ENCODE data around the gene CDKL5.
A peak's percentile ranks its signal among the peaks of the same experiment; 100 is the strongest.
"Not testable (repeated sequence)": the region's sequence is repeated elsewhere in the genome, so short reads cannot be mapped to it uniquely, and the experiment has no call there.

The CDKL5 gene

DNA sequence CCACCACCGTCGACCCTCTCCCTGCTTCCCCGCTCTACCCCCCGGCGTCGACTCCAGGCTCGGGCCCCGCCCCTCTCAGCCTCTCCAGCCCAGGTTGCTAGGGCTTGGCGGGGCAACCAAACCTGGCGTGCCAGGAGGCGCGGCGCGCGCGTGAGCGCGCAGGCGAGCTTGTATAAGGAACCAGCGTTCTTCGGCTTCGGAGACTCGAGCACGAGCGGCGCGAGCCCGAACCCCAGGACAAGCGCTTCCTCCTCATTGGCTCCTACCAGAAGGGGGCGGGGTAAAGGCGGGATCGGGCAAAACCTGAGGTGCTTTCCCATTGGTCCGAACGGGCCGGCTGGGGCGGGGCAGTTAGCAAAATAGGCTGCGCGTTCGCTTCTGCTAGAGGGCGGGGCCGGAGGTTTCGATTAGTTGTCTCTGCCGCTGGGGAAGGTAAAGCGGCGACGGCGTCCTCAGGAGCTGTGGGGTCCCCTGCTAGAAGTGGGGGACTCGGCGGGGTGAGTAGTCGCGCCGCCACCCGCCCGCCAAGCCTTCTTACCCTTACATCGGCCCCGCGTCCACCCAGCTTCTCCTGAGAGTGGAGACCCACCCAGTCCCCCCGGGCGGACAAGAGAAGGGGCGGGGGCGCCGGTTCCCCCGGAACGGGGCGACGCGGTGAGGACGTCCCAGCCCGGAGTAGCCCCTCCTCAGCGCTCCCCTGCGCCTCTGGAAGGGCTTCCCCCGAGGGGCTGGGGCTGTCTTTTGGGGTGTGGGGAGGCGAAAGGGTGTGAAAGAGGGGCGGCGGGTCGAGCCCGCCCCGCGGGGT is at the start of gene CDKL5:
Gene CDKL5, plus strand, starts transcription at position 410 of the 805 bp plus-strand sequence. CDS start 81,489 bp downstream, outside the sequence.
- peak; percentile 97 for DNase-seq

DNA sequence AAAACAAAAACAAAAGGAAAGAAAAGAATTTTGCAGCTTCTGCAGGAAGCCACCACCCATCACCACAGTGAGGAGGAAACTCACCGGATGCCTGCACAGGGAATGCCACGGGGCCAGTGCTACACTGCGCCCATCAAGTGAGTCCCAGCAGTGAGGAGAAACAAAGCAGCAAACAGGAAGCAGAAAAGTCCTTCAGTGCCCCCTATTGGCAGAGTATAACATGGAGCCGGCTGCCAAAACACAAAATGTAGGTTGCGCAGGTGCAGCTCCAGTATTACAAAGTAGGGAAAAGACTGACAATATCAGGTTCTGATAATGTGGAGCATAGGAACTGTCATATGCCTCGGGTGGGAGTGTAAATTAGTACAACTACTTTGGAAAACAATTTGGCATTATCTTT is 47.6 kb upstream of the CDKL5 start:
- DNase-seq, result peak; percentile 57

DNA sequence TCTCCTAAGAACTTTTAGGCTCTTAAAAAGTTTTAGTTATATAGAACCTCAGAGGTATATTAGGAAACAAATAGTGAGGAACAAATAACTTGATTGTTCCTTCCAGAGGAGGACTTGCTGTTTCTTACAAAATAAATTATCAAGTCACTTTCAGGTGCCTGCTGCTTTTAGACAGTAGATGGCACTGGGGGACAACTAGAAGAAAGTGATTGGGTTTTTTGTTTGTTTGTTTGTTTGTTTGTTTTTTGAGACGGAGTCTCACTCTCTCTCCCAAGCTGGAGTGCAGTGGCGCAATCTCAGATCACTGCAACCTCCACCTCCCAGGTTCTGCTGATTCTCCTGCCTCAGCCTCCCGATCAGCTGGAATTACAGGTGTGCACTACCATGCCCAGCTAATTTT is 35.4 kb upstream of the CDKL5 start:
- DNase-seq, result peak; percentile 15

DNA sequence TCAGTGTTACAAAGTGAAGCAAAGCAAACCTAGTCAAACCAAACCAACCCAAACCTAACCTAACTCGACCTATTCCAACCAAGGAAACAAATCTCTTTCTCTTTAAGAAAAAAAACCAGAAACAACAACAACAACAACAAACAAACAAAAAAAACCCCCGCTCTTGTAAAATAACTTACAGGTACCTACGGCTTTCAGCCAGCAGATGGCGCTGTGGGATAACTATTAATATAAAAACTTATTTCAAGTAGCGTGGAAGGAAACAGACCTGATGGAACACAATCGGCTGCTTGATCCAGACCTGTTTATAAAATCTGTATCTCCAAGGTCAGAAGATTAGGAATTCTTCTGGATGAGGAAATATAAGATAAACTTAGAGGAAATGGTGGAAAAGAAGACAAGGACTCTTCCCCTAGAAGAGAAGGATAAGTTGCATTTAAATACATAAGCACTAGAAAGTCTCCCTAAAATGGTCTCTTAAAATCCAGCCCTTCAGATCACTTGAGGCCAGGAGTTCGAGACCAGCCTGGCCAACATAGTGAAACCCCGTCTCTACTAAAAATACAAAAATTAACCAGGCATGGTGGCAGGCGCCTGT is 34.4 kb upstream of the CDKL5 start:
- DNase-seq, result peak; percentile 72

DNA sequence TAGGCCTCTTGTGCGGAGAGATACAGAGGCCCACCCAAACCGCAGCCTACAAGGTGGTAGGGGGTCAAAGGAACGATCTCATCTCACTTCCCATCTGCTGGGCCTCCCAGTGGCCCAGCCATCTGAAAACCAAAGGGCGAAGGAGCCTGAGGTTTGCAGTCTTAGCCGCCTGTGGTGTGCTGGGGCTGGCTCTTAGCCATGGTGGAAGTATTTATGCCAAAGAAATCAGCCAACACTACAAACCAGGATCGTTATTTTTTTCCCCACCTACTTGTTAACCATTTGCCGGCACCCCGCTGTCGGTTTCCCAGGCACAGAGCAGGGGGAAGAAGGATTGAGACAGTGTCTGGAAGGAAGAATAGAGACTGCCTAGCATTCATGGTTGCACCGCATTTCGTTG is 30.9 kb upstream of the CDKL5 start:
- no peak for DNase-seq

DNA sequence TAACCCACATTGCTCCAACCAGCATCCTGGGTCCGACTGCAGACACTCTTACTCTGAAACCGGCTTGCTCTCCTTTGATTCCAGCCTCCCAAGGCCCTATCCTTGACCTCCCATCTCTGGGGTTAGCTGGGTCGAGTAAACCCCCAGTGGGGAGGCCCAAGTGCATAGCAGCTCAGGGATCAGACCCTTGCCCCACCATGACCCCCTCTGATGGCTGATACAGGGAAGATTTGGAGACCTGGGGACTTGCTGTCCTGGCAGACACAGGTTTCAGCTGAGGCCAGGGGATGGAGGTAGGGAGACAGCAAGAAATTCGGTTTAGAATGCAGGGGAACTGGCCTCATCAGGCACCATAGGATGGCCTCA is 23.6 kb upstream of the CDKL5 start:
- DNase-seq, result no peak

DNA sequence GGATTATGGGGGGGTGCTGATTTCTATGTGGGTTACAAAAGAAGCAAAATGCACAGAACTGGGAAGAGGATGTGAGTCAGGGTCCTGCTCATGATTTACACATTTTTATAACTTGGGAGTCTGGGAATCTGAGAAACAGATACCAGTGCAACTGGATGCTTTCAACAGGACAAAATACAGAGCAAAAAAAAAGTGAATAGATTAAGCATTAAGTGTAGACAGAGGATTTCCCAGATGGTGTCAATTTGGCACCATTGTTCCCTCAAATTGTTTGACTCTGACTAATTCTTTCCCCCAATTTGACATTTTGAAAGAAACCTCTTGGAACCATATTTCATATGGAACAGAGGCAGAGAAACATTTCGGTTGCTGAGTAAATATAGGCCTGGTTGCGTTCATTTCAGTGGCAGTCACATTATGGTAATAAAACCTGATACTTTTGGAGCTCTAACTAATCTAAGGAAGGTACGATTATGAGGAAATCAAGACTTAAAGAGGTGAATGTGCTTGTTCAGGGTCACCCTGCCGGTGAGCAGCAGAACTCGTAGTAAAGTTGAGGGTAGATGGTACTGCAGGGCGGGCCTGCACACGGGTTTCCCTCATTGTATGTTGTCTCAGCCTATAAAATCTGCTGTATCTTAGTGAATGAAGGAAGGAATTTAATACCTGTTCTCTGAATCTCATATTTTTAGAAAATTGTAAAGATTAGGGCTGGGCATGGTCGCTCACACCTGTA is 18.7 kb upstream of the CDKL5 start:
- no peak for DNase-seq

DNA sequence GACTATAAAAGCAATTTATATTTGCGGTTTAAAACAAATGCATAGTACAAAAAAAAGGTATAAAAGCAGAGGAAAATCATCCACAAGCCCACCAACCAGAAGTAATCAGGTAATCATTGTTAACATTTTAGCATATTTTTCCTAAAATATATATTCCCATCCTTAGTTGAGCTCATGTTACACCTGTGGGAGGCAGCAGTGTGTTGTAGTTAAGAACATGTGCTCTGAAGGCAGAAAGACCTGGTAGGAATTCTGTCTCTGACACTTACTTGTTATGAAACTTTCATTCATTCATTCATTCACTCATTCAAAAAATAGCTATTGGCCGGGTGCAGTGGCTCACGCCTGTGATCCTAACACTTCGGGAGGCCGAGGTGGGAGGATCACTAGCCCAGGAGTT is 15.4 kb upstream of the CDKL5 start:
- DNase-seq, result peak; percentile 31

DNA sequence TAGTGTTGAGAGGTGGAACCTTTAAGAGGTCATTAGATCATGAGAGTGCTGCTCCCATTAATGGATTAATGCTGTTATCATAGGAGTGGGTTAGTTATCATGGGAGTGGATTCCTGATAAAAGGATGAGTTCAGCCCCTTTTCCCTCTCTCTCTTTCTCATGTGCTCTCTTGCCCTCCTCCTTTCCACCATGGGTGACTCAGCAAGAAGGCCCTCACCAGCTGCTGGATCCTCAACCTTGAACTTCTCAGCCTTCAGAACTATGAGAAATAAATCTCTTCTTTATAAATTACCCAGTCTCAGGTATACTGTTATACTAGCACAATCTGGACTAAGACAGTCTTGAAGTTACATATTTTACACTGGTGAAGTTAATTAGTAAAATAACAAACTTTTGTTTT is 10.0 kb upstream of the CDKL5 start:
- no peak for DNase-seq

DNA sequence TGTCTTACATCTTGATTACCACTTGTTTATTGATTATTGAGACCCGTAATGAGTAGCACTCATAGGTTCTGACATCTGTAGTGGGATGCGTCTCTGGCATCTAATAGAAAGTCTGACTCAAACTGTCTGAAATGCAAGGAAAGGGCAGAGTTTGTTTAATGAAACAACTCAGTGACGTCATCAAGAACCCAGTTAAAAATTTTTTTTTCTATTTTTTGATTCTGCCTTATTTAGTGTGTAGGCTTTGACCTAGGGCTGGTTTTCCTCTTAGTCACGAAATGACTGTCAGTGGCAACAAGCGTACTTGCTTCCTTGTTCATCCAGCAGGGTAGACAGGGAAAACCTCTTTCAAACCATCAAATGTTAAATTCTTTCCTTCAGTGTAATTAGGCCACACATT is 3.1 kb upstream of the CDKL5 start:
- no peak for DNase-seq

DNA sequence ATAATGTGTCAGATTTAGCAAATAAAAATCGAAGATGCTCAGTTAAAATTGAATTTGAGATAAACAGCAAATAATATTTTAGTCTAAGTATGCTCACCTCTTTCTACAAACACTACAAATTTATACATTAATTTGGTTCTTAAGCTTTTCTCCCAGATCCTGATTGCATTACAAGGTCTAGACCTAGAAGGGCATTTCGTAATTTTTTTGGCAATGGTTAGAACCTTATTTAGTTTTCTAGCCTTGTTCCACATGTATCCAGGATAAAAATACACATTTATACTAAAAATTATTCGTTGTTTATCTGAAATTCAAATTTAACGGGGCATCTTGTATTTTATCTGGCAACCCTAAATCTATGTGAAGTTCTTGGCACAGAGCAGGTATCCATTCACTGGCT is 2.5 kb upstream of the CDKL5 start:
- DNase-seq, result no peak

DNA sequence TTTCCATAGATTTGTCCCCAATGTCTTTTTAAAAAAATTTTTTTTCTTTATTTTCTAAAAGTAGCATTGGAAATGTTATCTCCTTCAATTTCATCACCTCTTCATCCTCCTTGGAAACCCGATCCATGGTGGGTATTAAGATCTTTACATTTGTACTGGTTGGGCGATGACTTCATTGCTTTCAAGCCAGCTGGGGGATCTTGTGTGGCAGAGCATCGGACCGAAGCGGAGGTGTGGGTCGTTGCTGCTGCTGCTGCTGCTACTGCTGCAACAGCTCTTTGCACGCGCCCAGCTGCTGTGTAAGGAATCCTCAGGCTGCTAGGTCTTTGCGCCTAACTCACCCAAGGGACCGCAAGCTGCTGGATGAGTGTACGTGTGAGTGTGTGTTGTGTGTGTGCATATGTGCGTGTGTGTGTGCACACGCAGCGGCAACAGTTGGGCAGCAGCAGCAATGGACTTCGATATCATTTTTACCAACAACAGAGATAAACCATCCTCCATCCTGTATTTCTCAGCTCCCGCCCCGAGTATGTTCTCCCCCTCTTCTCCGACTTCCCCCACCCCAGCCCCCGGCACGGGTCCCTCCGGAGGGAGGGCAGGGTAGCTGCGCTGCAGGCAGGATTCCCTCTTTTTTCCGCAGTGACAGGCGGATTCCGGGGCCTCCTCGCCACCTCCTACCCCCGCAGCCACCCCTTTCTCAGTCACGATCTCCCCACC is 768 bp upstream of the CDKL5 start:
- DNase-seq, result peak; percentile 40

DNA sequence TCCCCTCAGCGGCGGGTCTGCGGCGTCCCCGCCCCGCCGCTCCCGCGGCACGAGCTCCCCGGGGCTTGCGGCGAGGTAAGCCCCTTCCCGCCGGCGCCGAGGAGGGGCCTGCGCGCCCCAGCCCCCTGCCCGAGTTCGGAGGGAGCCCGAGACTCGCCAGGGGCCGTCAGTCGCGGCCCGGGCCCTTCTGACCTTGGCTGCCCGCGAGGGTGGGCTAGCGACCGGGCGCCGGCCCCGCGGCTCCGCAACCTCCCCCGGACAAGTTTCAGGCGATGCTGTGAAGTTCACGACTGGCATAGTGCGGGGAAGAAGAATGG is 554 bp downstream of the CDKL5 start:
- no peak for DNase-seq

DNA sequence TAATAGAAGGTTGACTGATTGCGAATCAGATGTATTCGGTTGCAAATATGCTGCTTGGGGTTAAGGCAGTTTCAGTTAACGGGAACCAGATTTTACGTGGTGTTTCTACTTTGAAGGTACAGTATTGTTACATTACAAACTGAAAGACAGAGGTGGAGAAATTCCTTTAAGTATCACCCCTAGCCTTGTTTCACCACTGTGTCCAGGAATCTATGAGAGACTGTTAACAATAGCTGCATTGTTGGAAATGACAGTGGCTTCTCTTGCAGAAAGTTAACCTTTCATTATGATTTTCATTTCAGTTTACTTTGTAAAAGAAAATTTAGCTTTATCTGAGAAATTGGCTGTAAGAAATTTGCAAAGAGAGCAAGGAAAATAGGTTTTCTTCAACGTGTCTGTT is 2.6 kb downstream of the CDKL5 start:
- DNase-seq, result no peak

DNA sequence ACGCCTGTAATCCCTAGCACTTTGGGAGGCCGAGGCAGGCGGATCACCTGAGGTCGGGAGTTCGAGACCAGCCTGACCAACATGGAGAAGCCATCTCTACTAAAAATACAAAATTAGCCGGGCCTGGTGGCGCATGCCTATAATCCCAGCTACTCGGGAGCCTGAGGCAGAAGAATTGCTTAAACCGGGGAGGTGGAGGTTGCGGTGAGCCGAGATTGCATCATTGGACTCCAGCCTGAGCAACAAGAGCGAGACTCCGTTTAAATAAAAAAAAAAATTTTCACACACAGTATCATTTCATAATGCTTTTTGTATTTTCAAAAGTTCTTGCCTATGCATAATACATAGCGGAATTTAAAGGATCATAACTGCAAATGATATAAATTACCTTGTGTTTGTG is 7.9 kb downstream of the CDKL5 start:
- DNase-seq, result not testable (repeated sequence)

DNA sequence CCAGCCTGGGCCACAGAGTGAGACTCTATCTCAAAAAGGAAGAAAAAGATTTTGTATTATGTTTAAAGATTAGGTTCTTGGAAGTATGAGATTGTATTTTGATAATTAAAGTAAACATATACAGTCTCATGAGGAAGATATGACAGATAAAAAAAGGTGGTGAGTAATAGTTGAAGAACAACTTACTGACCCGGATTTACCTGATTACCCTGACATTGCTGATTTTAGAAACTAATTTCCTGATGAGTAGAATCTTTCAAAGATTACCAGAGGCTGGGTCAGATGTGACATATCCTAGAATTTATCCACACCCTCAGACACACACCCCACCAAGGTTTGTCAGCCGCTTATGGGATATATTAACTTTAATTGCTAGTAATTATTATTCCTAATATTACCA is 9.5 kb downstream of the CDKL5 start:
- no peak for DNase-seq

DNA sequence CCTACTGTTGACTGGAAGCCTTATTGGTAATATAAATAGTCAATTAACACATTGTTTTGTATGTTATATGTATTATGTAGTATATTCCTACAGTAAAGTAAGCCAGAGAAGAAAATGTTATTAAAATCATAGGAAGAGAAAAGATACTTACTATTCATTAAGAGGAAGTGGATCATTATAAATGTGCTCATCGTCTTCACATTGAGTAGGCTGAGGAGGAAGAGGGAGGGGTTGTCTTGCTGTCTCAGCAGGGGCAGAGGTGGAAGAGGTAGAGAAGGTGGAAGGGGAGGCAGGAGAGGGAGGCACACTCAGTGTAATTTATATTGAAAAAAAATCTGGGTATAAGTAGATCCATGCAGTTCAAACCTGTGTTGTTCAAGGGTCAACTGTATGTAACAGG is 10.6 kb downstream of the CDKL5 start:
- no peak for DNase-seq

DNA sequence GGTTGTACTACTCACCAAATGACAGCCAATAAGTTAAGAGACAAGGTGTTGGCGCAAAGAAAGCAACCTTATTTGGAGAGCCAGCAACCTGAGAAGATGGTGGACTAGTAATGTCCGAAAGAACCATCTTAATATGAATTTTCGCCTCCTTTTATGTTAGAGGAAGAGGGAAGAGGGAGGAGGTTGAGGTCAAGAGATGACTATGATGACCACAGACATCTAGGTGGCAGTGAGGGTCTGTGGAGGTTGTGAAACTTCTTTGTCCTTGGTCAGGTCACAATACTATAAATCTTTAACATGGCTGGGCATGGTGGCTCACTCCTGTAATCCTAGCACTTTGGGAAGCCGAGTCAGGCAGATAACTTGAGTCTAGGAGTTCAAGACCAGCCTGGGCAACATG is 15.4 kb downstream of the CDKL5 start:
- no peak for DNase-seq

DNA sequence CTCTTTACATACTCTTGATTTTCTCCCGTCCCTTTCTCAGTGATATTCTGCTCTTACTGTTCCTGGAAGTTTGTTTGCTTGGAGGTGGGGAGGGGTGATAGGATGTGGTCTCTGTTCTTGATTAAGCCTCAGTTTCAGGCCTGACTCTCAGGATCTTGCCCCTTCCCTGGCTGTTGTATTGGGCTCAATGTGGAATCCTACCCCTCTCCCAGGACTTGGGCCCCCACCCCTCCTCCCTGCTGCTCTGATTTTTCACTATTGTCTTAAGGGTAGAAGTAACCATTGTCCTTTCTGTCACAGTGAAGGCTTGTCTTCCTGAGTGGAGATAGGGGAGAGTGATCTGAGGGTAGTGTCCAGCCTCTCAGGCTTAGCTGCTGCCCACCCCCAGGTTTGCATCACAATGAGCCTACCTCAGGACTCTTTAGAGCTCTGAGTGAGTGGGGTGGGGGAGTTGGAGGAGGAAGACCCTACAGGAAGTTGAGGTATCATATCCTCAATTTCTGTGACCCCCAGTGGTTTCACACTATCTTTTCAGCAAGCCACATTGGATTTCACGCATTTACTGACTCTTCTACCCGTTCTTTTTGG is 16.5 kb downstream of the CDKL5 start:
- no peak for DNase-seq

DNA sequence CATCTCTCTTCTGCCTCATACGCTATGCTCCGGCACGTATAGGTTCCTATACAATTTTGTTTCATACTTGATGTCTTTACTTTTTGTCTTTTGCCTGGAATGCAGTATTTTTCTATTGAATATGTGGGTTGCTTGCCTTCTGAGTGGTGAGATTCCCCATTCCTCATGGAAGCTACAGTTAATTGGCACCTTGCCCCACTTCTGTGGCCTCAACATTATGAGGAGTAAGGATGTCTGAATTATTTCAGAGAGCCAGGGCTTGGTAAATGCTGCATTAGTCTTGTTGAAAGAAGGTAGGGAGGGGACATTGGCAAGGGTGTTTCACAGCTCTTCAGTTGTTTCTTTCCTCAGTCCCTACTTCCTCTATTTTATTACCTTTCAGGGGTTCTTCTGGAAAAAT is 23.0 kb downstream of the CDKL5 start:
- DNase-seq, result no peak

DNA sequence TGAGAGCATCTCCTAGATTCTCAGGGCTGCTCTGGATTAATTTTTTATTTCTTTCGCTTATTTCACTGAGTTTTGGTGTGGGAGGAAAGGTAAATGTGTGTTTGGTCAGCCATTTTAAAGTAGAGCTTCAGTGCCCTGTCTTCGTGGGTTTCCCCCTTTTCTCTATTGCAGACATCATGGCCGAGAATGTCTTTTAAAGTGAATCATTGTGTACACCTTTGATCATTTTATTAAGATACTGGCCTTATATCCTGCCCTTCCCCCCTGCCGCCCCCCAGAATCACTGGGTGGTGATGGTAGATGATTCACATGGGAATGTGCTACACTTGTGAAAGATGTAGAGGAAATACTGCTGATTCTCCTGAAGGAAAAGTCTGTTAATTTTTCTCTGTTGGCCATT is 23.8 kb downstream of the CDKL5 start:
- DNase-seq, result no peak

DNA sequence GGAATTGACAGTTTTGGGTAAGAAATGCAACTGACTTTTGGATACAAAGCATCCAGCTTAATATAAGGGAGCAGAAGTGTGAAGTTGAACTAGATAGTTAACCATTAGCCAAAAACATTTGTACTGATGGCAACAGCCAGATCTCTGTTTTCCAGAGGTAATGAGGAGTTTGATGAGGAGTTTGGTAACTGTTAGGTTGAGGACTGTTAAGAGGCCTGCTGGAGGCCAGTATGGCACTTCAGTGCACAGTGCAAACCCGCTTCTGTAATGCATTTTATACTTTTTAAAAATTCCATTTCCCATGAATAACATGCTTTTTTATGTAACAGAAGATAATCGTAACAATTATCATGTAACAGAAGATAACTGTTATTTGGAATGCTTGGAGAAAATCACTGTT is 30.0 kb downstream of the CDKL5 start:
- no peak for DNase-seq

DNA sequence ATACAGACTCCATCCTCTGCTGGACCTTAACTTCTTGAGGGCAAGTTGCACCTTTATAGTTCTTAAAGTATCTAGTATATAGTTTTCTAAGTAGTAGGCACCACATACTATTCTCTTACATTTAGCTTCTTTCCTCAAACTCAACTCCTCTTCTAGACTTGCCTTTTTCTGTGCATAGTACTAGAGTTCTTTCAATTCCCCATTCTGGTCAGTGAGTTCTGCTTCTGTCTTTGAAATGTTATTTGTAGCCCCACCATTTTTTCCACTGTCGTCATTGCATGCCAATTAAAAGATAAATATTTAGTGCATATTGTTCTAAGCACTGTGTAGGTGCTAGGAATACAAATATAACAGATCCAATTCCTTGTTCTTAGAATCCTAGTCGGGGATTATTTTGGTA is 31.6 kb downstream of the CDKL5 start:
- no peak for DNase-seq
